ENCODE results near the gene ATP4B.
A peak's percentile ranks its signal among the peaks of the same experiment; 100 is the strongest.

Gene ATP4B

DNA sequence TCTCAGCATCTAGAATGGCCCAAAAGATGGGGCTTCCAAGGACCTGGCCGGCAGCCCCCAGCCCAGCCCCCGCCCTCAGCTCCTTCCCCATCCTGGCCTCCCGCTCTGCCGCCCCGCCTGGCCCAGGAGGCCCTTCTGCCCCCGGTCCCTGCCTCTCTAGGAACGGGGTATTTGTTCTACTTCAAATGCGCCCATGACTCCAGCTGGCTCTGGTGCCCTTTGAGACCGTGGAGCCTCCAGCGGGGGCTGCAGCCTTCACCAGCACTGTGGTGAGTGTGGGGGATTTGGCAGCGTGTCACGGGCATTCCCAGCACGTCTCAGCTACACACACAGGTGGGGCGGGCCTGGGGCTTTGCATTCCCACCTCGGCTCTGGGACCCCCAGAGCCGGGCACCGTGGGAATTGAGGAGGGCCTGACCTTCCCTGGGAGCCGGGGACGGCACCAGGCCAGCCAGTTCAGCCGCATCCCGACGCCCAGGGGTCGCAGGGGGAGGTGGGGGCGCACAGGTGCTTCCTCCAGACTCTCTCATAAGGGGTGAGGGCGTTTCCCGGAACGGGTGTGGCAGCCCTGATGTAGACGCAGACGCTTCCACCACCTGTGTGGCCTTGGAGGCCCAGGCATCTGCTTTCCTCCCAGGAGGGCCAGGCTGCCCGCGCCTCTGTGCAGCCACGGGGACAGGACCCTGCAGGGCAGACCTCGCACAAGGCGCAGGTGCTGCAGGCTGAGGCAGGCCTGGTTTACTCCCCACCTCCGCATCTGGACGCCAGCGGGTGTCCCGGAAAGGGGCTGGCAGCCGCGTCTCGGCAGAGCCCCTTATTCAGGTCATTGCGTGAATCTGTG lies 947 bp downstream of the ATP4B start:
- DNase-seq (ENCODE audit: low spot score) = no peak

DNA sequence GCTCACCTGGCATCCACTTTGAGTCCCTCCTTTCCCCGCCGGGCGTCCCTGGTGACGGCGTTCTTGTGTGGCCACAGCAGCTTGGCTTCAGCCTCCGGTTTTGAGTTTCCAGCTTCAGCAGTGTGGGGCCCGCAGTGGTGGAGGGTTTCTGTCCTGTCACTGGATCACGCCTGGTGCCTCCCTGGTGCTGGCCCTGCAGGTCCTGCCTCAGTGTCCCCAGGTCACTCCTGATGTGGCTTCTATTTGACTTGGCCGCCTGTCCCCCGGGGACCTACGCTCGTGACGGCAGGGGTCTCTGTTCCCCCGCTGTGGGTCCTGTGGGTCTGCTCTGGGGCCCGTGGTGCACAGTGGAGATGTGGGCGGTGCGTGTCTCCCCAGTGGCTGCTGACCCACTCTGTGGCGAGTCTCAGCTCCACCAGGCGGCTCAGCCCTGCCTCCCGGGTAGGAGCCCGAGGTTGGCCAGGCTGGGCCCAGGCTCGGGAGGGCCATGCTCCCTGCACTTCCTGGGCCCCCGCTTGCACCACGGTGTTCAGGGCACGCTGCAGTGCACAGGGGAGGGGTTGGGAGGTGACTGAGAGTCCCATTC lies 1.9 kb downstream of the ATP4B start:
- no peak for DNase-seq (ENCODE audit: low spot score)

DNA sequence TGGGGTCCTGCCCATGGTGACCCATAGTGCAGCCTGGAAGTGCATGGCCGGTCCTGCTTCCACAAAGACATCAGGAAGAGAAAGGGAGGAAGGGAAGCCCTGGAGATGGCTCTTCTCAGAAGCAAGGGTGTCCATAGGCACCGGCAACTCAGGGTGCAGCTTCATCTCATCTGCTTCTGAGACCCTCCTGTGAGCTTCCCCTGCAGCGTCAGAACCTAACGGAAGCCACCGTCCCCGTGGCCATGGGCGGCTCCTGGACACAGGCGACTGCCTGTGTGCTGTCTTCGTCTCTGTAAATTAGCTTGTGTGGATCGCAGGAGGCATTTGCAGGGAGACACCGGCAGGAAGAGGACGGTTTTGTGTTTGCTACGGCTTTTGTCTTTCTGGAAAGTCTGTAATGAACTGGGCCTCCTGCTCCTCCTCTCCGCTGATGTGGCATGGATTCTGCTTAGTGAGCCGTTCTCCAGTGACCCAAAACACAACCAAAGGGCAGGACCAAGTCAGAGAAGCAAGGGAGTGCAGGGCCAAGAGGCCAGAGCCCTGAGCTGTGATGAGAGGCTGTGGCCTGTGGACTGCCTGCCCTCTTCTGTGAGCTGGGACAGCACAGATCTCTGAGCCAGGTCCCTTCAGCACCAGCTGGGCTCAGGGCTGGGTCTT lies 2.5 kb downstream of the ATP4B start:
- no peak for DNase-seq (ENCODE audit: low spot score)

DNA sequence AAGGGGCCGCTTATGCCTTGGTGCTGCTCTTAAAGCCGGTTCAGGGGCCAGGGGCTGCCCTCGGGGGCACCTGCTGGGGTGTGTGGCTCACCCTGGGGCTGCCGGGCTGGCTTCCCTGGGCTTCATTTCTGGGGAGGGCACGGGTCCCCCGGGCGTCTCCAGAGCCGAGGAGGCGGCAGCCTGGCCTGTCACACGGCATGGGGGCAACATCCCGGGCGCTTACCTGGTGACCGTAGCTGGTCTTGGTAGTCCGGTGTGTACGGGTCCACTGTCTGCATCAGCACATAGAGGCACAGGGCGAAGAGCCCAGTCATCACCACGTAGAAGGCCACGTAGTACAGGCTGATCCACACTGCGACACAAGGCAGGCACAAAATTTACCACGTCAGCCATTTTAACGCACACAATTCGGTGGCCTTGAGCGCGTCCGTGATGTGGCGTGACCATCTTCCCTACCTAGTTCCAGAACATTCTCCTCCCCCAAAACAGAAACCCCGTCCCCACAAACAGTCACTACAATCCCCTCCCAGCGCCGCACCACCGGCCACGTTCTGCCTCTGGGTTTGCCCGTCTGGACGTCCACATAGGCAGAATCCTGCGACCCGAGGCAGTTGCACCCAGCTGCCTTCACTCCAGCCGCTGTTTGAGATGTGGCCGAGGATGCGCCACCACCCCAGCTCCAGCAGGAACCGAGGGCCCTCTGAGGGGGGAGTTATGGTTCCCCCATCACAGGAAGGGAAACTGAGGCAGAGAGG lies 3.2 kb downstream of the ATP4B start:
- DNase-seq (ENCODE audit: low spot score) = no peak

DNA sequence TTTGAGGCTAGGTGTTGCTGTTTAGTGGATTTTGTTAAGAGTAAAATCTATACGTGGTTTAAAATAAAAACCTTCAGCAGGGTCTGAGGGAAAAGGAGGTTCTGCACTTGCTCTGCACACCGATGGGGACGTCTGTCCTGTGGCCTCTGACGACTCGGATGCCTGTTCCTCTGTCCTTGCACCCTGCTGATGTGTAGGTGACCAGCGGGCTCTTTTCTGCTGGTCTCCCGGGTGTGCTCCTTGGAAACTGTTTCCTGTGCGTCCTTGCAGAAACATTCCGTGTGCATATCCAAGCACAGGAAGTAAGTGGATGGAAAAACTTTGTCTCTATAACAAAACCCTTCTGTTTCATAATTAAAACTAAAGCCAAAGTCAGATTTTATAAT lies 3.8 kb downstream of the ATP4B start:
- DNase-seq (ENCODE audit: low spot score) = no peak

DNA sequence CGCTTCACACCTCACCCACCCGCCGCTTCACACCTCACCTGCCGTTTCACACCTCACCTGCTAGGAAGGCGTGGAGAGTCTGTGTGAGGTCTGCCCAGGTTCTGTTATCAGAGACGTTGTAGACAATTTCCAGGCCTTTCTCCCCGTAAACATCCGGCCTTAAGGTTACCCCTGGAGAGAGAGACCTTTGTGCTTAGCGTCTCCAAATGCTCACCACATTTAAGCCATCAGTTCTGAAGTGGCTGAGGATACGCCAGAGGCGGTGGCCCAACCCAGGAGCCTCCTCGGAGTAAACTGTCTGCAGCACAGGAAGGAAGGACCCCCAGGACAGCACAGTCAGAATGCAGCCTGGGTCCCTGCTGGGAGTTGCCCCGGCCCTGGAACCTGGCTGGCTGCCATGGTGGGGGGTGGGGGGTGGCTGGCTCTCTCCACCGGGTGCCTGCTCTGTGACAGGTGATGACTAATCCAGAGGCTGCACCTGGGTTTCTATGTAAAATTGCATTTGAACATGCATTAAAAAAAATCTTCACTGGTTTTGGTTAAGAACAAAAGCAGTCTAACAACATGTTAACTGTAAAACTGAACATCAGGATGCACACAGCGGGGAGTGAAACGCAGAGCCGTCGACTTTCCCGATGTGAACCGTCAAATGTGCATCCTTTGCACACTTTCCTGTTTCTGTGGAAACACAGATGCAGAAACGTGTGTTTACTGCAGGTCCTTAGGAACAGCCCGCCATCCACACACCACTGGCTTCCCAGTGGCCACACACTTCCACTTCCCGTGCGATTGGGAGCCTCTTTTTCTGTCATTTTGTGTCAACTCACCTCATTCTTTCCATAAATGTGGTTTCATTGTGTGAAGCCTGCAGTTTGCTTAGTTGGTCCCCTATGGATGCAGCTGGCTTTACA lies 4.5 kb downstream of the ATP4B start:
- DNase-seq (ENCODE audit: low spot score) = no peak

DNA sequence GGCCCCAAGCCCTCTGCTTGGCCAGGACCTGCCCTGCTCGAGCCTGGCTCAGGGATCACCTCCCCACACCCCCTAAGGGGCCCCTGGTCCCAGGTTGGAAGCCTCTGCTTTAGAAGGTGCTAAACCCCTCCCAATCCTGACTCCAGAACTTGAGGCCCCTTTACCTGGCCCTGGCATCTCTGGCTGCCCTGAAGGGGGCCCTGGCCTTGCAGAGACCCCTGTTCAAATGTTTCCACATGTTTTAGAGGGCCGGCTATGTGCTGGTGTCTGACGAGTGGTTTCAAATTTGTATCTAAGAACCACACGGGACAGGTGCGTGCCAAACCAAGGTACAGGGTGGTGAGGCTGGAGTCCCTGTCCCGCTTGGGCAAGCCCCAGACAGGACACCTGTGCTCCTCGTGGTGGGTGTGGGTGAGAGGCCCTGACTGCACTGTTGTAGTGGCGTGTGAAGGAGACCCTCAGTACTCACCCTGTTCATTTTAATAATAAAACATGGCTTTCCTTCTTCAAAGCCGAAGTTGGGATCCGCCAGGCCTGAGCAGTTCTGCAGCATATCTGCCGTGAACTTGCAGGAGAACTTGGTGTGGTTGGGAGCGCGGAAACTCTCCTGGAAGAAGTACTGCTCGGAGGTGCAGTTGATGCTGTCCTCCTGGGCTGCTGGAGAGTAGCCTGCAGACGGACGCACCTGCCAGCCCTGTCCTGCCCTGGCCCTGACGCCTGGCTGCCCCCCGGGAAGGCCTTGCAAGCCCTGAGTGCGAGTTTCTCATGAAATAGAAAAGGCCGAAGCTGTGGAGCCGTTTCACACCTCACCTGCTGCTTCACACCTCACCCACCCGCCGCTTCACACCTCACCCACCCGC lies 5.4 kb downstream of the ATP4B start:
- DNase-seq (ENCODE audit: low spot score) = no peak

DNA sequence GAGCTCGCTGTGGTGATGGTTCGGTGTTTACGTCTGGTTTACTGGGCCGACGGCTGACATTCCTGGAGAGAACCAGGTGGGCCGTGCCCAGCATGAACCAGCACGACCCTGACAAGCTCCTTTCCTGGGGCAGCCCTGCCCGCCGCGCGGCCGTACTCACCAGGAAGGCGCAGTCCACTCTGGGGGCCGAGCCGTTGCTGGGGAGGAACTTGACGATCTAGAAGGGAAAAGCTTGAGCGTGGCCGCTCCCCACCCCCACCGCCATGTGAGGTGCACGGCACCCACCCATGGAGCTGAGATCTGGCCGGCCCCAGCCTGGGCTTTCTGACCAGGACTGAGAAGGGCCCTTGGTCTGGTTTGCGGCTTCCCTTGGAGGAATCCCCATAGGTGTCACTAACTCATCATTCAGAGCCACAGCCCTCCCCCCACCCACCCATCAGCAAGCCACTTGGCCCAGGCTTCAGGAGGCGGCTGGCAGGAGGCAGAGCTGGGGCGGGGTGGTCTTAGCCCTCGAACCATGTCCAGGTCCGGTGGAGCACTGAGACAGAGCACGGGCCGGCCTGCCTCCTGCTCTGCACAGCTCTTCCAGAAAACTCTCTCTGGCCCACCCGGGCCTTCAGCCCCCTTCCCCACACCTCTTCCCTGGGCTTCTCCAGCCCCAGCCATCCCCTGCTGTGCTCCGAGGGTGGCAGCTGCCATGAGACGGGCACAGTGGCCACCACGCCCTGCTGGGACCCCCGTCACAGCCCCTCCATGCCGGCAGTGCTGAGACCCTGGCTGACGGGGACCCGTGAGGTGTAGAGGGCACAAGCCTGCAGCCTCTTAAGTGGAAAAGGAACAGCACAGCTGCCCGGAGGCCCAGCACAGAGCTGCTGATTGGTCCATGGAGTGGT lies 6.2 kb downstream of the ATP4B start:
- no peak for DNase-seq (ENCODE audit: low spot score)

DNA sequence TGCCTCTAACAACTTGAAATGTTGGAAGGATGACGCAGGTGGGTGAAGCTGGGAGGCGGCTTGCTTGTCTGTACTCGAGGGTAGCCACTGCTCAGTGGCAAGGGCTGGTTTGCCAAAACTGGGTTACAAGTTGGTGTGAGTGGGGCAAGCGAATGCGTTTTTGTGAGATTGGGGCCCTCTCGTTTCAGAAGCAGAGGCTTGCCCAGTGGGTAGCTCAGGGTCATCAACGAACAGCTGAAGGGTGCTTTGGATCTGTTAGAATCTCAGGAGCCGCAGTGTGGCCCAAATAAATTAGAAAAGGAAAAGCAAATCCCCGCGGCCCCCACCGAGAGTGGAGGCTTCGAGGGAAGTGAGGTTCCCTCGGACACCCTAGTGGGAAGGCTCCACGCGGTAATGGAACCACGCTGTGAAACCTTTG lies 7.3 kb downstream of the ATP4B start:
- DNase-seq (ENCODE audit: low spot score) = no peak

DNA sequence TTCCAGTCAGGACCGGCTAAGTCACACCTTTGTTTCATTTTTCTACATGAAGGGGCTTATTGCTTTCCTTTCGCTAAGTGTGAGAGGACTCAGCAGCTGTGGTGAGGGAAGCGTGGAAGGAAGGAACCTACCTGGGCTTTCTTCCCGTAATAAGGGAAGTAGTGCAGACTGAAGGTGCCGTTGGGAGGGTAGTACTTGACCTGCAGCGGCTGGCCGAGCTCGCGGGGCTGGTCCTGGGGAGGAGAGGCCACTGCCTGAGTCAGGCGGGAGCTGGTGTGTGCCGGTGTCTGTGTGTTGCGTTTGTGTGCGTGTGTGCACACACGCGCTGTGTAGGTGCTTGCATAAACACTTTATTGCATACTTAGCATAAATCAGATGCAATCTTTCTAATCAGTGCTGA lies 7.7 kb downstream of the ATP4B start:
- DNase-seq (ENCODE audit: low spot score) = no peak

DNA sequence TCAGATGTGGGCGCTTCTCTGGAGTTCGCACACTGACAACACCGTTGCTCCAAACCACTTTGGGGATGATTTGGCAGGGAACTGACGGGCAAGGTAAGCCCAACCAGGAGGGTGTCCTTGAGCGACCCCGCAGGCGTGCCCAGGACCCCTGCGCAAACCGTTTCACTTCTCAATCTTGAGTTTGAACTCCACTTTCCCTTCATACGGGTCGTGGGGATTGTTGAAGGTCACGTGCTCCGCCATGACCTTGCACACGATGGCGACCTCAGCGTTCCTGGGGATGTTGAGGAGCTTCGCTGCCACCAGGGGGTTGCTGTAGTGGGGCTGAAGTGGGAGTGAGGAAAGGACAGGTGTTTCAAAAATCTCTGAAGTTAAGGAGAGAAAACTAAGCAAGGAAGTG lies 8.8 kb downstream of the ATP4B start:
- DNase-seq (ENCODE audit: low spot score) = no peak

DNA sequence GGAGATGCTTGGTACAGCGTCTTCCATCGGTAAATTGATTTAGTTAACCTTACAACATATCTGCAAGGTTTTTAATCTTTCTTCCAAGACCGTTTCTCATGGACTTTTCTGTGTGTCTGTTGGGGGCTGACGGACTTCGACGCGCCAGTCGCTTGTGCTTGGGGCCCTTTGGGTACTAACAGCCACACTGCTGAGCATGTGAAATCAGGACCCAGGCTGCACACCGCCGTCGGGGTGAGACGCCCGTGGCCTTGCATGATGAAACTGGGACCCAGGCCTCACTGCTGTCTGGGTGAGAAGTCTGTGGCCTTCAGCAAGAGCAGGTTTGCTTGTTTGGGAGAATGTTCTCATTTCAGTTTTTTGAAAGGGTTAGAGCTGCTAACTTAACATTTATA lies 9.8 kb downstream of the ATP4B start:
- DNase-seq (ENCODE audit: low spot score) = no peak

DNA sequence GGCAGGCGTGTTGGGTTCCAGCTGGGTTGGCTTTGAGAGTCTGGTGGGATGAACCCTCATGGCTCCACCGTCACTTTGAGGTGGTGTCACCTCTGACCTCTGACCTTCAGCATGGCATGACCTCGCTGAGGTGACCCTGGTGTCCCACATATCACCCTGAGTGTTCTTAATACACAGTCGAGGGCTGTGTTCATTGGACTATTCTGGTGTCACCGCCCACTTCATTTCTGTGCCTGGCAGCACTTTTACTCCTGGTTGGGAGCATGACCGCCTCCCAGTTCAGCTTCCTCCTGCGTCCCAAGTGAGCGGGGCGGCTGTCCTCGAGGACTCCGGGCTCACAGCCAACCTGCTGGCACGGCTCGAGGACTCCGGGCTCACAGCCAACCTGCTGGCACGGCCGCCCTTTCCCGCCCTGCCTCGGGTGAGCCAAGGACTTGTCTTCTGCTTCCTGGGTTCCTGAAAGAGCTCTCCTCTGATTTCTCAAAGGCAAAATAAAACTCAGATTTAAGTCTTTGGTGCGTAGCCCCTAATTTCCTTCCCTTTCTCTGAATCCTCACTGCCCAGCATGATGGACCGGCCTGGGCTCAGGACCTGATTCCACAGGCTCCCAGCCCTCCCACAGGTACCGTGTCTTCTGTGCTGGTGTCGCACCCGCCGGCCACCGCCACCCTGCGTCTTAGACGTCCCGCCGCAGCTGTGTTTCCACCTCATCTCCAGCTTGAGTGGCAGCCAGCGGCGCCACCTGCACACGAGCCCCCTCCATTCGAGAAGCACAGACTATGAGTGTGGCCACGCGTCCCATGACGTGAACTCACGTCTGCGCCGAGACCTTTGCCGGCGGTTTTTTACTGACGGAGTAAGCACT lies 10.4 kb downstream of the ATP4B start:
- DNase-seq (ENCODE audit: low spot score) = peak; percentile 48

DNA sequence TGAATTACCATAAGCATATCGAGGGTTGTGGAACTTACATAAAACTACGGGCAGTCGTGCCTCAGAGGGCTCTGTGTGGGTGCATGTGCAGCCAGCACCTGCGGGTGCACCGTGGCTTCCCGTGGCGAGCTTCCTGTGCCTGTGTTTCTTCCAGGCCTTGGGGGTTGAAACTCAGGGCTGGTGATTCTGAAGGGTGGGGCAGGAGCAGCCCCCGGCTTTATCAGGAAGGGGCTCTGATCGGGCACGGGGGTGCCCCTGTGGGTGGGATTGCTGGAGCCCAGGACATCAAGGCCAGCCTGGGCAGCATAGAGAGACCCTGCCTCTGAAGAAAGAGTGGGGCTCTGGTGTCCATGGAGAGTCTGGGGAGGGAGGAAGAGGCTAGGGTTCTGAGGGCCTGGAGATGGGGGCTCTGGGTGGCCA lies 11.1 kb downstream of the ATP4B start:
- DNase-seq (ENCODE audit: low spot score) = no peak

DNA sequence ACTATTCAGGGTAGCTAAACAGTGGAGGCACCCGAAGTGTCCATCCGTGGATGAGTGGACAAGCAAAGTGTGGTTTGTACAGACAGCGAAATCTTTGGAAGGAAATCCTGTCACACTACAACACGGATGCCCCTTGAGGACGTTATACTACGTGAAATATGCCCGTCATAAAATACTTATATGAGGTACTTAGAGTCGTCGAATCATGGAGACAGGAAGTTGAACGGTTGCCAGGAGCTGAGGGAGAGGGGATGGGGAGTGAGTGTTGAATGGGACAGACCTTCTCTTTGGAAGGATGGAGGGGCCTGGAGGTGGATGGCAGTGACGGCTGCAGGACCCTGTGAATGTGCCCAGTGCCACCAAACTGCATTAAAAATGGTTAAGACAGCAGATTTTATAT lies 11.6 kb downstream of the ATP4B start:
- DNase-seq (ENCODE audit: low spot score) = no peak

DNA sequence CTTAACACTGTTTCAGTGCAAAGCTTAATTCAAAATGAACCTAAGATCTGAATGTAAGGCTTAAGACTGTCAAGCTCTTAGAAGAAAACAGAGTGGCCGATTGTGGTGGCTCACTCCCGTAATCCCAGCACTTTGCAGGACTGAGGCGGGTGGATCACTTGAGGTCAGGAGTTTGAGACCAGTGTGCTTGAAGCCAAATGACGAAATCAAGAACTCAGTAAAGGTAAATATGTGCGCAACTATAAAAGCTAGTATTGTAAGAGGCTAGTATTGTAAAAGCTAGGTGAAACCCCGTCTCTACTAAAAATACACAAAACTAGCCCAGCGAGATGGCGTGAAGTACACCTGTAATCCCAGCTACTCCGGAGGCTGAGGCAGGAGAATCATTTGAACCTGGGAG lies 12.7 kb downstream of the ATP4B start:
- DNase-seq (ENCODE audit: low spot score) = no peak

DNA sequence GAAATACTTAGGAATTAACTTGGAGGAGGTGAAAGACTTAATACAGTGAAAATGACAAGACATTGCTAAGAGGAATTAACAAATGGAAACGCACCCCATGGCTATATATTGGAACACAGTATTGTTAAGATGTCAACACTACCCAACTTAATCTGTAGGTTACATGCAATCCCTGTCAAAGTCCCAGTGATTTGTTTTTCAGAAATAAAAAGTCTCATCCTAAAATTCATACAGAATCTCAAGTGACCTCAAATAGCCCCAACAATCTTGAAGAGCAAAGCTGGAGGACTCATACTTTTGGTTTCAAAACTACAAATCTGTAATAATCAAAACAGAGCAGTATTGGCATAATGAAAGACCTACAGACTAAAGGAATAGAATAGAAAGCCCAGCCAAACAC lies 13.2 kb downstream of the ATP4B start:
- DNase-seq (ENCODE audit: low spot score) = no peak

DNA sequence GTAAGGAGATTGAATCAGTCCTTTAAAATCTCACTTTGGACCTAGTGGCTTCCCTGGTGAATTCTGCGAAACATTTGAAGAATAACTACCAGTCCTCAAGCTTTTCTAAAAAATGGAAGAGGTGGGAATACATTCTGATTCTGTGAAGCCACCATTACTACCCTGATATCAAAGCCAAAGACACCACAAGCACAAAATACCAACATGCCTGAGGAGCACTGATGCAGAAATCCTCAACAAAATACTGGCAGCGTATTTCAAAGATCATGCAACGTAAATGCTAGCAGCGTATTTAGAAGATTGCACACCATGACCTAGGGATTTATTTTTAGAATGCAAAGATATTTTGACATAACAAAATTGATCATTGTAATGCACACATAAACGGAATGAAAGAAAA lies 14.4 kb downstream of the ATP4B start:
- no peak for DNase-seq (ENCODE audit: low spot score)

DNA sequence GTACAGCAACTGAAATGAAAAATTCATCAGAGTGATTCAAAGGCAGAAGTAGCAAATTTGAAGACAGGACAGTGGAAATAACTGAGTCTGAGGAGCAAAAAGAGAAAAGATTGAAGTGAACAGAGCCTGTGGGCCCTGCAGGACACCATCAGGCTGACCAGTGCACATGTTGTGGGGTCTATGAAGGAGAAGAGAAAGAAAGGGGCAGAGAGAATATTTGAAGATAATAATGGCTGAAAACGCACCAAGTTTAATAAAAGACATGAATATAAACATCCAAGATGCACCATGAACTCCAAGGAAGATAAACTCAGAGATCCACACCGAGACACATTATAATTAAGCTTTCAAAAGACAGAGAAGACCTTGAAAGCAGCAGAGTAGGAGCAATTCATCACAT lies 15.4 kb downstream of the ATP4B start:
- DNase-seq (ENCODE audit: low spot score) = no peak

Measured in AG08395 (cell line).